Measurements from ENCODE around the gene LAMA3.

LAMA3 gene

DNA sequence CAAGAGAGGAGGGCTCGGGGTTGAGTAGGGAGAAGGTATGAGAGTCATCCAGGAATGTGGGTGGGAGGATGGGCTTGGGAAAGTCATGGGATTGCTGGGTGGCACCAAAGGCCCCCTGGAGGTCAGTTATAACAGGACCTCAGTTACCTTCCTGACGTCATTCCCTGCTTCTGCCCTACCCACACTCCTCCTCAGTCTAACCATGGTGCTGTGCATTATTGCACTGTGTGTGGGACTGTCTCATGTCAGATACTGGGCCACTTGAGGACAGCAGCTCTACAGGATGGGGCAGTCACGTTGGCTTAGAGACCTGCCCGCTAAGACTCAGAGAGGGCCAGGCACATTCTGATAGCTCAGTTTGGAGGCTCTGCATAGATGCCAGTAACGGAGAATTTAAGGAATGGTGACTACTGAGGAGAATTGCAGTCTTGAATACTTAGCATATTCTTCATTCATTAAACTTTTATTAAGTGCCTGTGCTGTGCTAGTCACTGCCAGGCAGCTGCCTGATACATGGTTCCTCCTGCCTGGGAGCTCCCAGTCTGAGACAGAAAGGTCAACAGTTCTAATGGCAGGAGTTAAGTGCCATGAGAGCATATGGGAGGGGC is 90.5 kb downstream of the LAMA3 start:
- Histone ChIP-seq H3K36me3 (no peaks in the 10 kb centered on the region), H3K27me3 (no peaks in the 10 kb centered on the region), H3K9ac (no peak overlapping the region), H3K9me3 (replicated peaks in 1 of 11) (no peaks in the 10 kb centered on the region), H3K4me1 (no peaks in the 10 kb centered on the region), H3K4me3 (no peak overlapping the region), H3K4me2 (no peak overlapping the region), H3K27ac (no peak overlapping the region), H4K20me1 (no peaks in the 10 kb centered on the region)
- TF ChIP-seq Cebpa-rat (IDR thresholded peaks at IDR 0.05), result no peak

DNA sequence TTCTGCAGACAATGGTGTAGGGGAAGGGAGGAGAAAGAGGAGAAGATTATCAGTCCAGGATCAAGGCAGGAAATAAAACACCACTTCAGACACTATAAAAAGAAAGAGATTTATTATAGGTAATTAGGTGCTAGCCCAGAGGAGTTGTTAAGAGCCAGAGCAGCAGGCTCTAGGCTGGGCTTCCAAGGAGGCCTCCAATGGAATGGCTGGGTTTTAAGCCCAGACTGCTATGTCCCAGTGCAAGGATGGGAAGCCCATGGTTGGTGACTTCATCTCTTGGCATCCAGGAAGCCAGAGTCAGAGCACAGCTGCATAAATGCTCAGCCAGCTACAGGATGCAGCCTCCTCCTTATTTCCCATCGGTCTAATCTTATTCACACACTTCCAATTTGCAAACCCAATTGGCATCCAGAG is 95.6 kb downstream of the LAMA3 start:
- Histone ChIP-seq H3K9me3 (replicated peaks in 1 of 11) (peaks cover 11 to 18% (median 16%) of the 10 kb centered on the region in 11 experiments; a peak in 17 of 22 replicates), H3K36me3 (no peaks in the 10 kb centered on the region), H3K4me3 (no peak overlapping the region), H3K27ac (no peak overlapping the region), H4K20me1 (no peaks in the 10 kb centered on the region), H3K4me2 (no peak overlapping the region), H3K9ac (no peak overlapping the region), H3K4me1 (no peaks in the 10 kb centered on the region), H3K27me3 (no peaks in the 10 kb centered on the region)
- no peak for TF ChIP-seq Cebpa-rat (IDR thresholded peaks at IDR 0.05)

DNA sequence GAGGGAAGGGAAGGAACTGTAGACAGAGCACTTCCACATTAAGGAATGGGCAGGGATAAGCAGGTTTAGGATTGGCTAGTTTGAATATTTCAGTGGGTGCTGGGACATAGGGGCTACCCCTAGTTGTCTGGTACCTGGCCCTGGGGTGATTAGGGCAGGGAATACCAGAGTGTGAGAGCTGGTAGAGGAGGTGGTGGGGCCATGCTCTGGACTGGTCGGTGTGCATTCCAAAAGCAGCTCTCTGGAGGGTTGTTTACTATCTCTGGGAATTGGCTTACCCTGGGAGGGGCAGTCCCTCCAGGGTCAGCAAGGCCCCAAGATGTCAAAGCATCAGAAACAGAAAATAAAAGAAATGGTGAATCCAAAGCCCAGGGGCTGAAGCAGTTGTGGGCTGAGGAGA is 103.8 kb downstream of the LAMA3 start:
- no peaks in the 10 kb centered on the region for H3K27me3 ChIP-seq
- TF ChIP-seq Cebpa-rat (IDR thresholded peaks at IDR 0.05), result no peak
- no peak overlapping the region for H3K4me2 ChIP-seq

DNA sequence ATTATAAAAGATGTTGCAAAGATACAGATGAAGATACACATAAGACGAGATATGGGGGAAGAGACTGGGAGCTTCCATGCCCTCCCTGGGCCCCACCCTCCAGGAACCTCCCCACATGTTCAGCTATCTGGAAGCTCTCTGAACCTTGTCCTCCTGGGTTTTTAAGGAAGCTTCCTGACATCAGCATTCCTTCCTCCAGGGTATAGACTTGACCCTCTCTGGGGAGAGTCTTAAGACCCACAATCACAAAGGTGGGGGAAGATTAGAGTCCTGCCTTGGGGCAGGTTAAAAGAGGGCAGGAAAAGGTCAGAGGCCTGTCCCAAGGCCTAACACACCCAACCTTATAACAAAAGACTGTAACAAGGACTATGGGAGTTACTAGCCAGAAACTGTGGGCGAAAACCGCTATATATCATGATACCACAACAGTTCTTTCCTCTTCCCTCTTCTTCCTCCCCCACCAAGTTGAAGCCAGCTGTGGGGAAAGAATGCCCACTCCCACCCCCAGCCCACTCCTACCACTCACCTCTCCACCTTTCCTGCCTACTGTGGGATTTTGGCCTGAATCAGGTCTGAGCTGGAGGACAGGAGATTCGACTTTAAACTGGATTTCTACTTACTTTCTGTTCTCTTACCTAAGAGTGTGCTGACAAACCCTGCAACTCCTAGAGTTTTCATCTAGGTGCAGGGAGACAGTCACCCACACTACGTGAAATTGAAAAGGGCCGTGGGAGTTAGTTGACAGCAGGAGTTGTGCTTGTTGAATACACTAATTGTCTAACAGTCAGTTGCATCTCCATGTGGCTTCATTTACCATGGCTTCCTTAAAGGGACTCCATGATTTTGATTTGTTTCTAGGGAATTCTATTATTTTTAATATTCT is 105.0 kb downstream of the LAMA3 start:
- H3K4me1 ChIP-seq, result no peaks in the 10 kb centered on the region; a peak in 1 of 20 replicates
- no peak overlapping the region for H3K4me3 ChIP-seq
- H3K4me2 ChIP-seq, result no peak overlapping the region
- H3K27me3 ChIP-seq, result no peaks in the 10 kb centered on the region
- H3K27ac ChIP-seq, result no peak overlapping the region
- no peaks in the 10 kb centered on the region for H4K20me1 ChIP-seq
- no peak overlapping the region for H3K9ac ChIP-seq
- H3K9me3 ChIP-seq (replicated peaks in 1 of 11), result peaks cover 0 to 12% (median 0%) of the 10 kb centered on the region in 11 experiments; a peak in 3 of 22 replicates
- TF ChIP-seq Cebpa-rat (IDR thresholded peaks at IDR 0.05), result no peak
- H3K36me3 ChIP-seq, result no peaks in the 10 kb centered on the region

More for the DNA sequence above, 103.8 kb downstream of the LAMA3 start:
- H3K27ac ChIP-seq, result no peak overlapping the region
- no peaks in the 10 kb centered on the region; a peak in 1 of 20 replicates for H3K4me1 ChIP-seq
- no peak overlapping the region for H3K9ac ChIP-seq
- H4K20me1 ChIP-seq, result no peaks in the 10 kb centered on the region
- no peak overlapping the region for H3K4me3 ChIP-seq
- no peaks in the 10 kb centered on the region for H3K36me3 ChIP-seq
- H3K9me3 ChIP-seq (replicated peaks in 1 of 11), result peaks cover 0 to 12% (median 0%) of the 10 kb centered on the region in 11 experiments; a peak in 3 of 22 replicates

DNA sequence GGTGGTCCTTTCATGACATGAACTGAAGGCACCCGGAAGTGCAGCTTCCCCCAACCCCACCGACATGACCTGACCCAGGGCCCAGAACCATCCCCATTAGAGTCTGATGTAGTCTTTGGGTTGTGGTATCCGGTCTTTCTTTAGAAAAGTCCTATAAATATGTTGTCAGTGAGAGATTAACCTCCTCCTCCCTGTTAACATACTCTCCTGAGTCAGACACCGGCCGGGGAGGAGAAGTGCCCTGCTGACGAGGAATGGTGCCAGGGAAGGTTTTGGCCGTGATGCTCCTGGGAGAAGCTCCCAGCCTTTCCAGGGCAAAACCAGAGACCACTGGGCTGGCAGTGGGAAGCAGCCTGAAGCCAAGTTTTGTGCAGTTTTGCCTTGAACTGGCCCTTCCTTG is 109.0 kb downstream of the LAMA3 start:
- Histone ChIP-seq H3K27me3 (no peaks in the 10 kb centered on the region), H4K20me1 (no peaks in the 10 kb centered on the region), H3K4me2 (no peak overlapping the region), H3K9ac (no peak overlapping the region), H3K36me3 (no peaks in the 10 kb centered on the region), H3K9me3 (replicated peaks in 1 of 11) (peaks cover 0 to 12% (median 0%) of the 10 kb centered on the region in 11 experiments; a peak in 4 of 22 replicates), H3K4me3 (no peak overlapping the region), H3K4me1 (no peaks in the 10 kb centered on the region; a peak in 1 of 20 replicates), H3K27ac (no peak overlapping the region)
- TF ChIP-seq Cebpa-rat (IDR thresholded peaks at IDR 0.05), result no peak

DNA sequence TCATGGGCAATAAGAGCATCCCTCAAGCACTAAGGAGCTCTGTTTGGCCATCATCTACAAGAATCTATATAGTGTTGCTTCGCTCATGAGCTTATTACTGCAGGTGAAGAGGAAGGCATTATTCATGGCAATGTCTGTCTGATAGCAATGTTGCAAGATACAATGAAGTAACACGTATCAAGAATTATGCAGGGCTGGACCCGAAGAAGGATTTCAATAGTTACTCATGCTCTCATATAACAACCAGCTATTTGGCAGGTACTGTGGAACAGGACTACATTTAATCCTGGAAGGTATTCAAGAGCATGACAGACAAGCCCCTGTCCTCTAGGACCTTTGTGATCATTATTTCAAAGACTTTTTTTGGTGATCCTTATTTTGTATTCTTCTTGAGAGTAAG is 109.6 kb downstream of the LAMA3 start:
- Histone ChIP-seq H3K4me2 (no peak overlapping the region), H3K27me3 (no peaks in the 10 kb centered on the region), H3K9me3 (replicated peaks in 1 of 11) (peaks cover 0 to 12% (median 0%) of the 10 kb centered on the region in 11 experiments; a peak in 4 of 22 replicates), H3K27ac (no peak overlapping the region), H4K20me1 (no peaks in the 10 kb centered on the region), H3K4me1 (no peaks in the 10 kb centered on the region; a peak in 1 of 20 replicates), H3K36me3 (no peaks in the 10 kb centered on the region), H3K9ac (no peak overlapping the region), H3K4me3 (no peak overlapping the region)
- no peak for TF ChIP-seq Cebpa-rat (IDR thresholded peaks at IDR 0.05)

DNA sequence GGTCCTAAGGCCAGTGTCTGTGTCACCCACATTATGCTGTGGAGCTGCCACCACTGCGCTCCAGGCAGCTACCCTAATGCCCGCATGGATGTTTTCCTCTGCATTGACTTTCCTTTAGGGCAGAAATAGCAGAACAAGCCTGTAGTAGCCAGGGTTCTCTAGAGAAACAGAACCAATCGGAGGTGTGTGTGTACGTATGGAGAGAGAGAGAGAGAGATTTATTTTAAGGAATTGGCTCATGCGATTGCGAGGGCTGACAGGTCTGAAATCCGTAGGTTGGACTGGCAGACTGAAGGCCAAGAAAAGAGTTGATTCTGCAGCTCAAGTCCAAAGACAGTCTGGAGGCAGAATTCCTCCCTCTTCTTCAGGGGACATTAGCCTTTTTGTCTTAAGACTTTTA is 110.3 kb downstream of the LAMA3 start:
- Histone ChIP-seq H3K4me2 (no peak overlapping the region), H3K36me3 (no peaks in the 10 kb centered on the region), H3K27ac (no peak overlapping the region), H3K9ac (no peak overlapping the region), H3K27me3 (no peaks in the 10 kb centered on the region), H4K20me1 (no peaks in the 10 kb centered on the region), H3K9me3 (replicated peaks in 1 of 11) (peaks cover 0 to 12% (median 0%) of the 10 kb centered on the region in 11 experiments; a peak in 4 of 22 replicates), H3K4me1 (no peaks in the 10 kb centered on the region), H3K4me3 (no peak overlapping the region)
- no peak for TF ChIP-seq Cebpa-rat (IDR thresholded peaks at IDR 0.05)

DNA sequence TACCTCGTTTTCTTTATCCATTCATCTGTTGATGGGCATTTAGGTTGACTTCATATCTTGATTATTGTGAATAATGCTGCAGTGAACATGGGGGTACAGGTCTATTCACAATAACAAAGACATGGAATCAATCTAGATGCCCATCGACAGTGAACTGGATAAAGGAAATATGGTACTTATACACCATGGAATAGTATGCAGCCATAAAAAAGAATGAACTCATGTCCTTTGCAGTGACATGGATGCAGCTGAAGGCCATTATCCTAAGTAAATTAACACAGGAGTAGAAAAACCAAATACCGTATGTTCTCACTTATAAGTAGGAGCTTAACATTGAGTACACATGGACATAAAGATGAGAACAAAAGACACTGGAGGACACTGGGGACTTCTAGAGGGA is 111.6 kb downstream of the LAMA3 start:
- TF ChIP-seq Cebpa-rat (IDR thresholded peaks at IDR 0.05), result no peak
- Histone ChIP-seq H3K27me3 (no peaks in the 10 kb centered on the region), H3K9ac (no peak overlapping the region), H4K20me1 (no peaks in the 10 kb centered on the region), H3K9me3 (replicated peaks in 1 of 11) (peaks cover 0 to 9% (median 0%) of the 10 kb centered on the region in 11 experiments; a peak in 4 of 22 replicates), H3K36me3 (no peaks in the 10 kb centered on the region), H3K4me3 (no peak overlapping the region), H3K4me2 (no peak overlapping the region), H3K4me1 (peaks cover 0 to 4% (median 0%) of the 10 kb centered on the region in 10 experiments; a peak in 2 of 20 replicates), H3K27ac (no peak overlapping the region)

DNA sequence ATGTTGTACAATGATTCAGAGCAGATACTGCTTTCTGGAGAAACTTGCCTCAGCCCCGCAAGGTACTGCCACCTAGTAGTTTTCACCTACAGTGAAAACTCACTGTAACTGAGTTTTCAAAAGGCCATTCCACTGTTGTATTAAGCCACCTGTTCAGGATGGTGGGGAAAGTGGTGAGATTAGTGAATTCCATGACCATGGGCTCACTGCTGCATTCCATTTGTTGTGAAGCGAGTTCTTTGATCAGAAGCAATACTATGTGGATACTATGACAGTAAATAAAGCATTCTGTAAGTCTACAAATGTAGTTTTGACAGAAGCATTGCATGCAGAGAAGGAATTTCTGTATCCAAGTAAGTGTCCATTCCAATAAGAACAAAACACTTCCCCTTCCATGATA is 113.6 kb downstream of the LAMA3 start:
- no peak overlapping the region for H3K4me3 ChIP-seq
- H3K27me3 ChIP-seq, result no peaks in the 10 kb centered on the region
- no peak for TF ChIP-seq Cebpa-rat (IDR thresholded peaks at IDR 0.05)
- H4K20me1 ChIP-seq, result no peaks in the 10 kb centered on the region
- H3K9ac ChIP-seq, result no peak overlapping the region
- peaks cover 0 to 22% (median 6%) of the 10 kb centered on the region in 11 experiments; a peak in 11 of 22 replicates for H3K9me3 ChIP-seq (replicated peaks in 1 of 11)
- no peak overlapping the region for H3K4me2 ChIP-seq
- no peaks in the 10 kb centered on the region for H3K36me3 ChIP-seq
- H3K27ac ChIP-seq, result no peak overlapping the region
- H3K4me1 ChIP-seq, result peaks cover 0 to 7% (median 0%) of the 10 kb centered on the region in 10 experiments; a peak in 2 of 20 replicates

Data from BLaER1 treated with 17β-estradiol and CSF1 and Interleukin-3, amounts not matched to agents 10 nM and 100 nM (cell line).